HepG2 (cell line): Measurements from ENCODE around the gene PLA2G4F. TPM values are rescaled to one million over a fixed set of nuclear protein-coding genes. Genes with fewer than 3 reads are reported as not detected.

Experiments used
- ATAC-seq: fragments of 200-7000 bp; cut with Tn5 transposase; 3 replicates; pipeline ENCODE4 v1.9.1; 2020; ENCODE audit warnings: mild to moderate bottlenecking, moderate library complexity
- BruUV-seq: library from RNA; stranded (reverse); fragments of 400-500 nt; replicated peaks from 2 replicates; lab custom pipeline; 2021; lab: Mats Ljungman, UMichigan
- CTCF ChIA-PET: fragments of 300-600 bp; formaldehyde crosslinking; extraction: SDS; loops from one replicate; lab custom pipeline; 2021; ENCODE audit warnings: low total read pairs, inconsistent platforms, low intra/inter-chr PET ratio; lab: Yijun Ruan, JAX
- POLR2A ChIA-PET: fragments of 350-600 bp; sonication (Branson Sonifier 250); formaldehyde crosslinking; loops from one replicate; lab custom pipeline; 2020; ENCODE audit warnings: antibody characterized with exemption, inconsistent platforms; lab: Yijun Ruan, JAX
- DNase-seq: peaks from one replicate; pipeline ENCODE4 v3.0.0-alpha.2; 2015; ENCODE audit warnings: low spot score
- FAIRE-seq: peaks from 3 replicates; lab custom pipeline; 2011; peaks lifted over from hg19 to GRCh38; lab: Jason Lieb, UNC
- H2AFZ ChIP-seq: one replicate; pipeline ENCODE4 v1.6.1; 2011; ENCODE audit warnings: low read length, inconsistent platforms
- H3K27ac ChIP-seq: fragments of 300-600 bp; 3 replicates; pipeline ENCODE4 v1.8.0; 2011; ENCODE audit warnings: mixed run types, mild to moderate bottlenecking, mixed read lengths, low read length, inconsistent platforms; ENCODE audit not compliant: insufficient read depth; ENCODE audit errors: extremely low read length
- H3K27me3 ChIP-seq, 2 experiments: fragments of 200-600 bp in 1 of 2; 2 replicates in 1 of 2; 3 replicates in 1 of 2; pipeline versions ENCODE4 v1.6.0 to v1.8.0; 2011; ENCODE audit warnings: low read length in 2 of 2, mild to moderate bottlenecking in 2 of 2, moderate library complexity in 2 of 2, inconsistent platforms in 1 of 2; ENCODE audit not compliant: insufficient read depth in 2 of 2, control insufficient read depth in 1 of 2
- H3K36me3 ChIP-seq, 2 experiments: fragments of 200-600 bp in 1 of 2; replicated peaks in 1 of 2; 2 replicates in 1 of 2; 3 replicates in 1 of 2; pipeline versions ENCODE4 v1.5.1 to v1.8.0; 2011; ENCODE audit warnings: low read length in 2 of 2, inconsistent platforms in 1 of 2; ENCODE audit not compliant: insufficient read depth in 2 of 2, control insufficient read depth in 1 of 2
- H3K4me1 ChIP-seq: 2 replicates; pipeline ENCODE4 v1.5.1; 2012; ENCODE audit warnings: low read length, inconsistent platforms; ENCODE audit not compliant: insufficient read depth
- H3K4me2 ChIP-seq: 2 replicates; pipeline ENCODE4 v1.6.0; 2011; ENCODE audit warnings: low read depth, low read length, inconsistent platforms
- H3K4me3 ChIP-seq, 3 experiments: fragments of 200-600 bp in 1 of 3; sonication (generic), shearing (Covaris generic) in 1 of 3; replicated peaks in 1 of 3; 2 replicates each; pipeline ENCODE4 v1.5.1; 2011 to 2016; ENCODE audit warnings: low read length in 3 of 3, inconsistent platforms in 2 of 3, low read depth in 2 of 3, mild to moderate bottlenecking in 2 of 3, control low read depth in 1 of 3, mixed read lengths in 1 of 3; ENCODE audit not compliant: insufficient read depth in 1 of 3
- H3K79me2 ChIP-seq: one replicate; pipeline ENCODE4 v1.6.1; 2011; ENCODE audit warnings: low read length, inconsistent platforms; ENCODE audit not compliant: insufficient read depth
- H3K9ac ChIP-seq: 2 replicates; pipeline ENCODE4 v1.6.0; 2011; ENCODE audit warnings: mild to moderate bottlenecking, low read depth, low read length, inconsistent platforms; ENCODE audit not compliant: insufficient read depth
- H3K9me3 ChIP-seq: 2 replicates; pipeline ENCODE4 v1.5.1; 2012; ENCODE audit warnings: mild to moderate bottlenecking, low read length
- H4K20me1 ChIP-seq: 2 replicates; pipeline ENCODE4 v1.6.0; 2011; ENCODE audit warnings: inconsistent platforms, mild to moderate bottlenecking, low read length, moderate library complexity; ENCODE audit not compliant: insufficient read depth
- BCL6 ChIP-seq: IDR thresholded peaks from 2 replicates; pipeline ENCODE4 v1.6.1; 2016; ENCODE audit warnings: missing genetic modification reagents, missing compliant biosample characterization
- BRD4 ChIP-seq: sonication (generic); formaldehyde crosslinking; IDR thresholded peaks from 2 replicates; pipeline ENCODE4 v1.4.0; 2020; ENCODE audit warnings: missing genetic modification reagents
- CEBPB ChIP-seq: IDR thresholded peaks from 2 replicates; pipeline ENCODE4 v1.6.1; 2011; ENCODE audit warnings: low read depth, low read length, improper control_type of control experiment, borderline replicate concordance
- CHD2 ChIP-seq: IDR thresholded peaks from 2 replicates; pipeline ENCODE4 v1.6.1; 2011; ENCODE audit warnings: low read depth, low read length, improper control_type of control experiment
- DPF2 ChIP-seq: sonication (generic); formaldehyde crosslinking; IDR thresholded peaks from 2 replicates; pipeline ENCODE4 v1.4.0; 2020; ENCODE audit warnings: mild to moderate bottlenecking, low read depth, missing genetic modification reagents, borderline replicate concordance
- MBNL3 ChIP-seq: fragments of 250-450 bp; sonication (Bioruptor Pico); conservative IDR thresholded peaks from 2 replicates; pipeline ENCODE4 v1.8.0; 2022; ENCODE audit warnings: mild to moderate bottlenecking, inconsistent platforms
- MTF2 ChIP-seq: sonication (generic); formaldehyde crosslinking; IDR thresholded peaks from 2 replicates; pipeline ENCODE4 v1.5.0; 2020; ENCODE audit warnings: missing genetic modification reagents, borderline replicate concordance
- PAF1 ChIP-seq: IDR thresholded peaks from 2 replicates; pipeline ENCODE4 v1.6.1; 2016; ENCODE audit warnings: missing genetic modification reagents, missing compliant biosample characterization
- SCMH1 ChIP-seq: sonication (generic); formaldehyde crosslinking; IDR thresholded peaks from 2 replicates; pipeline ENCODE4 v1.9.0; 2021; ENCODE audit warnings: missing genetic modification reagents, mild to moderate bottlenecking, borderline replicate concordance
- ZKSCAN8 ChIP-seq: IDR thresholded peaks from 2 replicates; pipeline ENCODE4 v1.6.1; 2016; ENCODE audit warnings: borderline replicate concordance, missing genetic modification reagents, missing compliant biosample characterization
- ZMAT3 ChIP-seq: sonication (generic); formaldehyde crosslinking; conservative IDR thresholded peaks from 2 replicates; pipeline ENCODE4 v1.7.0; 2021; ENCODE audit warnings: missing genetic modification reagents
- ZNF343 ChIP-seq: sonication (generic); formaldehyde crosslinking; IDR thresholded peaks from 2 replicates; pipeline ENCODE4 v1.4.0; 2020; ENCODE audit warnings: mild to moderate bottlenecking, missing genetic modification reagents
- WGBS: methylation state at CpG from one replicate; pipeline ENCODE4 v1.1.6; 2017; ENCODE audit warnings: low lambda C conversion rate; 5-methylcytosine and 5-hydroxymethylcytosine counted together
- in situ Hi-C: cut with HindIII; loops from 2 replicates; pipeline ENCODE4 v1.10.0; 2017; ENCODE audit warnings: low pct_unique_long_range_greater_than_20kb; ENCODE audit not compliant: extremely low pct_ligation_motif_present
- intact Hi-C: fragments of 100-400 bp; cut with micrococcal nuclease; formaldehyde crosslinking; loops from one replicate; pipeline ENCODE4 v1.10.0; 2022; ENCODE audit not compliant: unreplicated experiment
- polyA plus RNA-seq, 8 experiments: library from polyadenylated mRNA; depleted of rRNA in 3 of 8; stranded (reverse) in 7 of 8; unstranded in 1 of 8; fragments of >200 nt; fragmentation: Illumina TruSeq in 4 of 8; extraction: Trizol in 4 of 8; gene quantifications; 2 replicates each; pipeline versions ENCODE4 v1.2.1 to v1.2.3, GENCODE V29; 2011 to 2016; ENCODE audit warnings: low read depth in 4 of 8, missing spikeins in 1 of 8, mixed read lengths in 1 of 8; ENCODE audit not compliant: insufficient read depth in 1 of 8
- total RNA-seq, 5 experiments: library from RNA; depleted of rRNA; stranded (reverse); fragments of >200 nt; fragmentation: Illumina TruSeq; extraction: Trizol; gene quantifications; 2 replicates each; pipeline ENCODE4 v1.2.3, GENCODE V29; 2016; ENCODE audit warnings: low read depth in 1 of 5
- TF ChIP-seq, protein P1 (sequence below): sonication (generic); formaldehyde crosslinking; conservative IDR thresholded peaks from 2 replicates; pipeline ENCODE4 v1.8.0; 2022; ENCODE audit warnings: low read depth, missing genetic modification reagents
- TF ChIP-seq, protein P2 (sequence below): sonication (generic); formaldehyde crosslinking; IDR thresholded peaks from 2 replicates; pipeline ENCODE4 v1.8.1; 2023; ENCODE audit warnings: mild to moderate bottlenecking, missing genetic modification reagents
- TF ChIP-seq, protein P3 (sequence below): sonication (generic); formaldehyde crosslinking; IDR thresholded peaks from 2 replicates; pipeline ENCODE4 v1.9.0; 2022; ENCODE audit warnings: missing genetic modification reagents, mild to moderate bottlenecking, borderline replicate concordance

The PLA2G4F gene
- total and polyA plus RNA-seq, 2 of the 13 experiments (the other 11 are each of a cell fraction or from before 2014, with no cell fraction given), result 0.07 TPM; not detected in 1

DNA sequence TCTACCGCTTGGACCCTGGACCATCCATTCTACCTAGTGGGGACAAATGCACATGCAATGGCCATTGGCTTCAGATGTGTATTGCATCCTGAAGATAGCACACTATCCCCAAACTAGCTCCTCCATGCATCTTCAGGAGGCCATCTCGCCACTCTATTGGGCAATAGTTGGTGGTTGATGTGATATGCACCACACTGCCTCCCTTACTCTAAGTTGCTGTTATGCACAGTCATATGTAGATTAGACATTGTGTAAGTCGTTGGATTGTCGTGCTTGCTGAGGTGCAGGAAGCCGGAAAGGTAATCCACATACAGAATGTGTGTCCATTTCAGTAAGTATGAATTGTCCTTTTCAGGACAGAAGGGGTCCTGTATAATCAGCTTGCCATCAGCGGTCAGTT lies 35.4 kb downstream of the PLA2G4F start:
- TF ChIP-seq SCMH1, result no peak
- TF ChIP-seq CEBPB, result peak; percentile 68; the same call in 1 of the 2 replicates
- H3K9me3 ChIP-seq, result no peaks in the 10 kb centered on the region
- ChIA-PET POLR2A (no interaction called here), CTCF (no interaction called here)
- H3K79me2 ChIP-seq, result no peaks in the 10 kb centered on the region
- ATAC-seq (no peak), DNase-seq (no peak), FAIRE-seq (no peak)
- no peak overlapping the region for H2AFZ ChIP-seq
- 30% methylated on average over 5 of the region's 6 CpGs for WGBS
- no peaks in the 10 kb centered on the region for H3K36me3 ChIP-seq
- no peak overlapping the region for H3K4me3 ChIP-seq
- H3K27ac ChIP-seq, result no peak overlapping the region
- no TSS peak for BruUV-seq
- no peak overlapping the region for H3K4me2 ChIP-seq
- in situ Hi-C loops, result no loop called here
- peaks cover 2 to 19% of the 10 kb centered on the region in 2 experiments; a peak in 3 of 5 replicates for H3K27me3 ChIP-seq
- no peaks in the 10 kb centered on the region for H4K20me1 ChIP-seq
- peaks cover 13% of the 10 kb centered on the region for H3K4me1 ChIP-seq
- intact Hi-C loops, result no loop called here
- no peak overlapping the region for H3K9ac ChIP-seq

DNA sequence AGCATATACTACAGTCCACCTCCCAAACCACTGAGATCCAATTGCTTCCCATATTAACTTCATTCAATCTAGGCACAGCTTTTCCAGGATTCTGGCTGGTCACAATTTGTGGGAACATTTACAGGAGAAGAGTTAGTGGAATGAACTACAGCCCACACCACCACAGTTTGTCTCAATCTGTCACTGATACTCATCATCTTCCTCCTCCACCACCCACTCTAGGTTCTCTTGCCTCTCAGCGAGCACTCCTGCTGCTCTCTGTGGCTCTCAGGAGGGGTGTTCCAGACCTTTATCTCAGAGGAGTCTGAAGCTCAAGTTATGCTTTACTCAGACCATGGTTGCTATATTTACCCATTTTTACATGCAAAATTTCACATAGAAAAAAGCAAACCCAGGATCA lies 36.2 kb downstream of the PLA2G4F start:
- H3K27me3 ChIP-seq, result peaks cover 2 to 16% of the 10 kb centered on the region in 2 experiments; a peak in 3 of 5 replicates
- no peak overlapping the region for H3K4me3 ChIP-seq
- intact Hi-C loops (no loop called here), in situ Hi-C loops (no loop called here)
- POLR2A ChIA-PET, result no interaction called here
- H3K79me2 ChIP-seq, result no peaks in the 10 kb centered on the region
- H3K9ac ChIP-seq, result no peak overlapping the region
- H3K4me1 ChIP-seq, result peaks cover 13% of the 10 kb centered on the region
- H3K27ac ChIP-seq, result no peak overlapping the region
- no TSS peak for BruUV-seq
- no peak for ATAC-seq
- H3K4me2 ChIP-seq, result no peak overlapping the region
- no peaks in the 10 kb centered on the region for H3K9me3 ChIP-seq
- WGBS, result 47% methylated on average over 1 of the region's 1 CpG
- H2AFZ ChIP-seq, result no peak overlapping the region
- no peak for DNase-seq
- H3K36me3 ChIP-seq, result no peaks in the 10 kb centered on the region
- H4K20me1 ChIP-seq, result no peaks in the 10 kb centered on the region
- FAIRE-seq, result no peak
- CTCF ChIA-PET, result no interaction called here
- TF ChIP-seq ZKSCAN8 (CRISPR knock-in tag) (no peak), DPF2 (CRISPR knock-in tag) (no peak), MBNL3 (CRISPR knock-in tag) (no peak), MTF2 (CRISPR knock-in tag) (no peak), CHD2 (no peak), BRD4 (no peak), ZNF343 (CRISPR knock-in tag) (no peak), ZMAT3 (CRISPR knock-in tag) (no peak), BCL6 (CRISPR knock-in tag) (no peak), PAF1 (CRISPR knock-in tag) (no peak)
- TF ChIP-seq, protein P1, sequence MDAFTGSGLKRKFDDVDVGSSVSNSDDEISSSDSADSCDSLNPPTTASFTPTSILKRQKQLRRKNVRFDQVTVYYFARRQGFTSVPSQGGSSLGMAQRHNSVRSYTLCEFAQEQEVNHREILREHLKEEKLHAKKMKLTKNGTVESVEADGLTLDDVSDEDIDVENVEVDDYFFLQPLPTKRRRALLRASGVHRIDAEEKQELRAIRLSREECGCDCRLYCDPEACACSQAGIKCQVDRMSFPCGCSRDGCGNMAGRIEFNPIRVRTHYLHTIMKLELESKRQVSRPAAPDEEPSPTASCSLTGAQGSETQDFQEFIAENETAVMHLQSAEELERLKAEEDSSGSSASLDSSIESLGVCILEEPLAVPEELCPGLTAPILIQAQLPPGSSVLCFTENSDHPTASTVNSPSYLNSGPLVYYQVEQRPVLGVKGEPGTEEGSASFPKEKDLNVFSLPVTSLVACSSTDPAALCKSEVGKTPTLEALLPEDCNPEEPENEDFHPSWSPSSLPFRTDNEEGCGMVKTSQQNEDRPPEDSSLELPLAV (CRISPR knock-in tag), result no peak
- TF ChIP-seq, protein P2, sequence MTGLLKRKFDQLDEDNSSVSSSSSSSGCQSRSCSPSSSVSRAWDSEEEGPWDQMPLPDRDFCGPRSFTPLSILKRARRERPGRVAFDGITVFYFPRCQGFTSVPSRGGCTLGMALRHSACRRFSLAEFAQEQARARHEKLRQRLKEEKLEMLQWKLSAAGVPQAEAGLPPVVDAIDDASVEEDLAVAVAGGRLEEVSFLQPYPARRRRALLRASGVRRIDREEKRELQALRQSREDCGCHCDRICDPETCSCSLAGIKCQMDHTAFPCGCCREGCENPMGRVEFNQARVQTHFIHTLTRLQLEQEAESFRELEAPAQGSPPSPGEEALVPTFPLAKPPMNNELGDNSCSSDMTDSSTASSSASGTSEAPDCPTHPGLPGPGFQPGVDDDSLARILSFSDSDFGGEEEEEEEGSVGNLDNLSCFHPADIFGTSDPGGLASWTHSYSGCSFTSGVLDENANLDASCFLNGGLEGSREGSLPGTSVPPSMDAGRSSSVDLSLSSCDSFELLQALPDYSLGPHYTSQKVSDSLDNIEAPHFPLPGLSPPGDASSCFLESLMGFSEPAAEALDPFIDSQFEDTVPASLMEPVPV (CRISPR knock-in tag), result no peak
- TF ChIP-seq, protein P3, sequence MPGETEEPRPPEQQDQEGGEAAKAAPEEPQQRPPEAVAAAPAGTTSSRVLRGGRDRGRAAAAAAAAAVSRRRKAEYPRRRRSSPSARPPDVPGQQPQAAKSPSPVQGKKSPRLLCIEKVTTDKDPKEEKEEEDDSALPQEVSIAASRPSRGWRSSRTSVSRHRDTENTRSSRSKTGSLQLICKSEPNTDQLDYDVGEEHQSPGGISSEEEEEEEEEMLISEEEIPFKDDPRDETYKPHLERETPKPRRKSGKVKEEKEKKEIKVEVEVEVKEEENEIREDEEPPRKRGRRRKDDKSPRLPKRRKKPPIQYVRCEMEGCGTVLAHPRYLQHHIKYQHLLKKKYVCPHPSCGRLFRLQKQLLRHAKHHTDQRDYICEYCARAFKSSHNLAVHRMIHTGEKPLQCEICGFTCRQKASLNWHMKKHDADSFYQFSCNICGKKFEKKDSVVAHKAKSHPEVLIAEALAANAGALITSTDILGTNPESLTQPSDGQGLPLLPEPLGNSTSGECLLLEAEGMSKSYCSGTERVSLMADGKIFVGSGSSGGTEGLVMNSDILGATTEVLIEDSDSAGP (CRISPR knock-in tag), result no peak
